Measurements from ENCODE around the gene ESRRG.

The ESRRG gene

DNA sequence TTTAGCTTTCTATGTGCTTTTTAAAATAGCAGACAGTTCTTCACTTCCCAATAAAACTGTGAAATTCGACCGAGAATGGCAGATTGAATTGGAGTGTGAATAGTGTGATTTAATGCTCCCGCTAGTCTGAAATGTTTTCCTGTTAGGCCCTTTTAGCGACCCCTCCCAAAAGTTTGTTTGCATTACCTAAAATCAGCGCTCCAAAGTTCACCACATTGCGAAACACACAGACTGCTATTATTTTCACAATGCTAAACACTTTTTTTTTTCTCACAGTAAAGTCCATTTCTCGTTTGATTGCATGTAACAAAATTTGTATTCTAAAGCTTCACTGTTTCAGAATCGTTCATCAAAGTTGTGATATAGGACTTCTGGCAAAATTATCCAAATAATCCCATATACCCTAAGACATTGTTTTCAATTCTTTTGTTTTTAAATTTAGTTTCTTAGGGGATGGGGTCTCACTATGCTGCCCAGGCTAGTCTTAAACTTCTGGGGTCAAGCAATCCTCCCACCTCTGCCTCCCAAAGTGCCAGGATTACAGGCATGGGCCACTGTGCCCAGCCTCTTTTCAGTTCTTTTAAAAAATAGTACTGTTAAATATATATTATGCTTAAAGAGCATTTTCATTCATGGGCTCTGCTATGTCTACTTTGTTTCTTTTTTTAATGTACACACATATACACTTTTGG lies 223.5 kb downstream of the ESRRG start:
- DNase-seq = no peak

DNA sequence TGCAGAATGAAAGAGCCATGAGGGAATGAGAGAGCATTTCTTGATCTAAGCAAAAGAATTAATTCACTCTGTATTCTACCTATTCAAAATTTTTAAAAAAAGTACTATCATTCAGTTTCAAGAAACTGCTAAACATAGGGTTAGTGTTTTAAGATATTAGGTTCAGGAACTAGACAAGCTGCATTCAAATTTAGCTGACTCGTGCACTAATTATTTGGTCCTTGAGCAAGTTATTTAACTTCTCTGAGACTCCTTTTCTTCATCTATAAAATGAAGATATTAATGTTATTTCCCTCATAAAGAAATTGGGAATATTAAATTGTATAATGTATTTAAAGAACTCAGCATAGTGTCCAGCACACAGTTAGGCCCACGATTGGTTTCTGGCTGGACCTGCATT lies 225.0 kb downstream of the ESRRG start:
- DNase-seq = no peak

- DNase-seq = no peak
Measured at GRCh38 chr1:216485042-216485441, 238.2 kb downstream of the ESRRG start.

DNA sequence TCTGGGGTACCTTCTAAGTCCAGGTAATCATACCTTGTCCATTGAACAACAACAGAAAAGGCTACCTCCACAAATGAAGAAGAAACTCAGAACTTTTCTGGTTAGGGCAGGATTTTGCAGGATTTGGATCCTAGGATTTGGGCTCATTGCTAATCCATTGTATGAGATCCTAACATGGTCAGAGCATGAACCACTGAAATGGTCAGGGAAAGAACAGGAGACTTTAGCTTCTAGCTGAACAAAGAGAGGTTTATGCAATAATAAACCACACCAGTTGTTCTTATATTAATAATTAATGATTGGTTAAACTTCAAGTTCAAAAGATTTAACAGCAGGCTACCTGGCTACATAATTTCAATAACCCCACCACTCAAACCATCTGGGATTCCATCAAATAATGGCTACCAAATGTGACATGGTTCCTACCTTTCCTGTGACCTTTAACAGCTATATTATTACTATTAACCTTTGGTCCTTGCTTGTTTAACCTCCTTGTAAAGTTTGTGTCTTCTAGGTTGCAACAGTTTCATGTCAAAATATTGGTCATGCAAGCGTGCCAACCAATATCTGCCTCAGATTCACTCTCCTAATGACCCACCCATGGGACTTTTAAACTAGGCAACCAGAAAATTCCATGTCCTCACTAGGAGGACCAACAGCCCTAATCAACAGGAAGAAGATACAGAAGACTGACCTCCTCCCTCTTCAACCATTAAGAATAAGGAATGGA lies 239.4 kb downstream of the ESRRG start:
- DNase-seq = no peak

GRCh38 chr1:216482620-216483019 lies 240.6 kb downstream of the ESRRG start:
- DNase-seq = no peak

DNA sequence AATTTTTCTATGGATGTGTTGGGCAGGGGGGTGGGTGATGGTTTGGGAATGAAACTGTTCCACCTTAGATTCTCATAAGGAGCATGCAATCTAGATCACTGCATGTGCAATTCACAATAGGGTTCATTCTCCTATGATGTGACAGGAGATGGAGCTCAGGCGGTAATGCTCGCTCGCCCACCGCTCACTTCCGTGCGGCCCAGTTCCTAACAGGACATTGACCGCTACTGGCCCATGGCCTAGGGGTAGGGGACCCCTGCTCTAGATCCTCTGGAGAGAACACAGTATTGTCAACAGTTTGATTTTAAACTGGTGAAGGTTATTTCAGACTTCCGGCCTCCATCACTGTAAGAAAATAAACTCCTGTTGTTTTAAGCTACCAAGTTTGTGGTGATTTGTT lies 245.0 kb downstream of the ESRRG start:
- DNase-seq = no peak

- no peak for DNase-seq
Measured at GRCh38 chr1:216476341-216476740, 246.9 kb downstream of the ESRRG start.

- DNase-seq = no peak
Measured at GRCh38 chr1:216475659-216476276, 247.5 kb downstream of the ESRRG start.

- DNase-seq = no peak
Measured at GRCh38 chr1:216466162-216466801, 256.9 kb downstream of the ESRRG start.

- no peak for DNase-seq
Measured at GRCh38 chr1:216464489-216464888, 258.7 kb downstream of the ESRRG start.

- DNase-seq = no peak
Measured at GRCh38 chr1:216462066-216462775, 261.0 kb downstream of the ESRRG start.

- no peak for DNase-seq
Measured at GRCh38 chr1:216461466-216461865, 261.8 kb downstream of the ESRRG start.

GRCh38 chr1:216459651-216460207 lies 263.5 kb downstream of the ESRRG start:
- DNase-seq = no peak

GRCh38 chr1:216458812-216459211 lies 264.4 kb downstream of the ESRRG start:
- DNase-seq = no peak

GRCh38 chr1:216457356-216457755 lies 265.9 kb downstream of the ESRRG start:
- DNase-seq = no peak

DNA sequence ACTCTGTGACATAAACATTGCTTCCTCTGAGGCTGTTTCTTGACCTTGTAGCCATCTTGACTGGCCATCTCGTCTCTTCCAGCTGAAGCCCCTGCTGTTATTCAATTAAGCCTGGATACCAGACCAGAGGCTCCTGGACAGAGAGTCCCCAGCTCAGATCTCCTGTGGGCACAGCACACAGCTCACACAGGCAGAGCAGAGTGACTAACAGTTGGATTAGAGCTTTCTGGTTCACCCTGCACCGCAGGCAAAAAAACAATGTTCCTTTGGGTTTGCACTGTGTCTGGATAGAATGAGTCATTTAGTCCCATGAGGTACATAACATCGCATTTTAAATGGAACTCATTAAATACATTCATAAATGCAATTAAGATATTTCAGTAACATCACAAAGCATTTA lies 266.5 kb downstream of the ESRRG start:
- DNase-seq = no peak

DNA sequence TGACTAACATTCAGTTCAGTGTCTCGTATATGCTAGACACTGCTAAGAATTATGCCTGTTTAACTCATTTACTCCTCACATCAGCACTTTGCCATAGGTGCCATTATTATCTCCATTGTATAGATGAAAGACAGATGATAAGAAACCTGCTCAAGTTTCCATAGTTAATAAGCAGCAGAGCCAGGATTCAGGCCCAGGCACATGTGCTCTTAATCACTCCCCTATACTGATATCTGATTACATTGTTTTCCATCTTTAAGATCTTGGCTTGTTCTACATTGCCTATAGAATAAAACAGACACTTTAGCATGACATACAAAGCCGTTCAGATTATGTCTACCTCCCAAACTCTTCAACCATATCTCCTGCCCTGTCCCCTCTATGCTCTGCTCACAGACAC lies 269.5 kb downstream of the ESRRG start:
- no peak for DNase-seq

Data from effector CD8-positive, alpha-beta T cell (primary cell).